ENCODE data around the gene POU2AF3. TPM values are rescaled to one million over a fixed set of nuclear protein-coding genes. Genes with fewer than 3 reads are reported as not detected.

POU2AF3 gene
- polyA plus RNA-seq, 1 donor (not counting 4 experiments of a cell fraction or from before 2014, with no cell fraction given), result not detected

GRCh38 chr11:111329306-111330204 is 31.2 kb downstream of the POU2AF3 start:
- Histone ChIP-seq H4K20me1 (ENCODE audit: control insufficient read depth, extremely low read depth, insufficient read depth, low read length) (no peaks in the 10 kb centered on the region), H3K27me3 (ENCODE audit: control insufficient read depth, extremely low read depth, insufficient read depth, low read length) (no peaks in the 10 kb centered on the region), H3K4me3 (ENCODE audit: control insufficient read depth in 2 of 3, extremely low read depth in 1 of 3, insufficient read depth in 2 of 3, low read depth in 1 of 3, low read length in 3 of 3) (no peak overlapping the region), H3K4me2 (ENCODE audit: control insufficient read depth, extremely low read depth, insufficient read depth, low read depth, low read length) (no peak overlapping the region), H3K4me1 (ENCODE audit: control insufficient read depth, extremely low read depth, insufficient read depth, low read length) (peaks cover 8% of the 10 kb centered on the region), H3K9me1 (ENCODE audit: control insufficient read depth, extremely low read depth, insufficient read depth, low read length) (no peaks in the 10 kb centered on the region), H2AFZ (ENCODE audit: control insufficient read depth, low read length) (no peak overlapping the region), H3K27ac (ENCODE audit: control insufficient read depth, insufficient read depth, low read length) (no peak overlapping the region), H3K9ac (ENCODE audit: control insufficient read depth, extremely low read depth, insufficient read depth, low read length) (no peak overlapping the region), H3K36me3 (ENCODE audit: control insufficient read depth in 2 of 2, extremely low read depth in 1 of 2, insufficient read depth in 2 of 2, low read length in 2 of 2) (no peaks in the 10 kb centered on the region), H3K79me2 (ENCODE audit: control insufficient read depth, insufficient read depth, low read length) (no peaks in the 10 kb centered on the region), H3K9me3 (ENCODE audit: control insufficient read depth, low read depth, low read length) (no peaks in the 10 kb centered on the region)
- FAIRE-seq (no peak), DNase-seq (ENCODE audit: low read depth, low spot score) (no peak)
- no peak for TF ChIP-seq CTCF (optimal IDR thresholded peaks at IDR 0.05 in 1 of 3, IDR thresholded peaks at IDR 0.05 in 1 of 3, conservative IDR thresholded peaks at IDR 0.05 in 1 of 3; ENCODE audit: extremely low read depth in 1 of 3, insufficient read depth in 2 of 3, low read length in 3 of 3)
- TF ChIP-seq EZH2 (IDR thresholded peaks at IDR 0.05; ENCODE audit: low read length), result no peak
- dilution Hi-C loops (cut with MboI; ENCODE audit: extremely low pct_ligation_motif_present, low sequenced_read_pairs), result no loop called here

DNA sequence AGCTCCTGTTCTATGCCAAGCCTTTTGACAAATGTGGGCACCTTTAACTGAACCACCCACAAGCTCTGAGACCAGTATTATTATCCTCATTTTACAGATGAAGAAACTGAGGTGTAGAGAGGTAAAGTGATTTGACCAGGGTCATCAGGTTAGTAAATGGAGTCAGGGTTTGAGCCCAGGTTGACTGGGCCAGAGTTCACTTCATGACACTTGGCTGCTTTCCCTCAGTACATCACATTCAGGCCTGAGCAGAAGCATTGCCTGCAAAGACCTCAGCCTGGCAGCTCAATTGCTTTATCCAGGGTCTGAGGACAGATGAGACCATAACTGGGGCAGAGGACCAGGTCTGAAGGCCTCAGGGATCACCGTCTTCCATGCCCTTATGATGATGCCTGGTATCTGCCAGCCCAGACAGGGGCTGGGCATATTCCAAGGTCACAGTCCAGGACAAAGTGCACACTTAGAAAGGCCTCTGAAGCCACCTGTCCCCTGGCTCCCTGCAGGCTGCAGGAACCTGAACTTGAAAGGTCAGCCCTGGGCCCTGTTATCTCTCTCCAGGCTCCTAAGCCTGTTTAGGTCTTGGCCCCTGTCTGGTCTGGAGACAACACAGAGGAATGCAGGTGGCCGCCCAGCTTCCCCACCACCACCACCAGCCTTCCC is 32.0 kb downstream of the POU2AF3 start:
- Histone ChIP-seq H3K9me3 (ENCODE audit: control insufficient read depth, low read depth, low read length) (no peaks in the 10 kb centered on the region), H3K9ac (ENCODE audit: control insufficient read depth, extremely low read depth, insufficient read depth, low read length) (no peak overlapping the region), H3K9me1 (ENCODE audit: control insufficient read depth, extremely low read depth, insufficient read depth, low read length) (no peaks in the 10 kb centered on the region), H4K20me1 (ENCODE audit: control insufficient read depth, extremely low read depth, insufficient read depth, low read length) (no peaks in the 10 kb centered on the region), H3K36me3 (ENCODE audit: control insufficient read depth in 2 of 2, extremely low read depth in 1 of 2, insufficient read depth in 2 of 2, low read length in 2 of 2) (no peaks in the 10 kb centered on the region), H3K27me3 (ENCODE audit: control insufficient read depth, extremely low read depth, insufficient read depth, low read length) (no peaks in the 10 kb centered on the region), H3K4me2 (ENCODE audit: control insufficient read depth, extremely low read depth, insufficient read depth, low read depth, low read length) (no peak overlapping the region), H3K4me1 (ENCODE audit: control insufficient read depth, extremely low read depth, insufficient read depth, low read length) (peaks cover 8% of the 10 kb centered on the region), H2AFZ (ENCODE audit: control insufficient read depth, low read length) (no peak overlapping the region), H3K79me2 (ENCODE audit: control insufficient read depth, insufficient read depth, low read length) (no peaks in the 10 kb centered on the region), H3K27ac (ENCODE audit: control insufficient read depth, insufficient read depth, low read length) (no peak overlapping the region), H3K4me3 (ENCODE audit: control insufficient read depth in 2 of 3, extremely low read depth in 1 of 3, insufficient read depth in 2 of 3, low read depth in 1 of 3, low read length in 3 of 3) (no peak overlapping the region)
- no peak for TF ChIP-seq CTCF (optimal IDR thresholded peaks at IDR 0.05 in 1 of 3, IDR thresholded peaks at IDR 0.05 in 1 of 3, conservative IDR thresholded peaks at IDR 0.05 in 1 of 3; ENCODE audit: extremely low read depth in 1 of 3, insufficient read depth in 2 of 3, low read length in 3 of 3)
- TF ChIP-seq EZH2 (IDR thresholded peaks at IDR 0.05; ENCODE audit: low read length), result no peak
- FAIRE-seq (no peak), DNase-seq (ENCODE audit: low read depth, low spot score) (no peak)
- dilution Hi-C loops (cut with MboI; ENCODE audit: extremely low pct_ligation_motif_present, low sequenced_read_pairs), result no loop called here

All from keratinocyte (primary cell).